Cardiac septum (tissue), 1 donor: ENCODE measurements around the gene ANAPC2. TPM values are rescaled to one million over a fixed set of nuclear protein-coding genes. Genes with fewer than 3 reads are reported as not detected.

Experiments
- DNase-seq: peaks from one replicate; pipeline ENCODE4 v3.0.0-alpha.2; 2020; ENCODE audit warnings: low spot score
- intact Hi-C: fragments of 100-400 bp; cut with DNase I; formaldehyde crosslinking; loops from one replicate; pipeline ENCODE4 v1.14.0; 2022
- total RNA-seq: library from RNA; stranded (reverse); fragmentation: NEBNext Ultra II Directional; extraction: Animal tissue kit (Norgen Biotek cat#: 25700); gene quantifications from one replicate; pipeline ENCODE4 v1.2.1, GENCODE V29; 2021
- donor health status: DM: no; HTN: no; CAD: no.

Gene ANAPC2
- total RNA-seq, 1 donor from 2014 or later, result 32.5 TPM

- intact Hi-C loops, result loop anchor here (1.0 kb wide), 1 partner anchor 107 kb away; no protein-coding TSS in a partner anchor
- DNase-seq, result no peak
Observed at GRCh38 chr9:137227853-137228505, 39.6 kb upstream of the ANAPC2 start.

- intact Hi-C loops, result loop anchor here (1.0 kb wide), 1 partner anchor 106 kb away; no protein-coding TSS in a partner anchor
- peak; percentile 90 for DNase-seq
Observed at GRCh38 chr9:137227054-137227852, 38.9 kb upstream of the ANAPC2 start, which contains the start of gene RNF224. Gene RNF224 (plus strand): TSS chr9:137227502. CDS start chr9:137228336, 834 bp downstream.

GRCh38 chr9:137226338-137227053 lies 38.1 kb upstream of the ANAPC2 start:
- DNase-seq, result no peak
- intact Hi-C loops, result loop anchor here (1.0 kb wide), 1 partner anchor 105 kb away; no protein-coding TSS in a partner anchor

GRCh38 chr9:137225699-137226331 lies 37.5 kb upstream of the ANAPC2 start:
- intact Hi-C loops, result loop anchor here (2.0 kb wide), 1 partner anchor 13 kb away; no protein-coding TSS in a partner anchor
- no peak for DNase-seq

GRCh38 chr9:137224830-137225694 lies 36.7 kb upstream of the ANAPC2 start, which contains the start of gene CYSRT1:
Gene CYSRT1 (plus strand): TSS chr9:137225174. CDS start chr9:137225622, 448 bp downstream.
- DNase-seq, result peak; percentile 72
- intact Hi-C loops, result loop anchor here (2.0 kb wide), 1 partner anchor 14 kb away; no protein-coding TSS in a partner anchor

- DNase-seq, result peak; percentile 97
- intact Hi-C loops, result loop anchor here (1.0 to 2.0 kb wide), 3 partner anchors 23 to 35 kb away; partner anchors contain the start of genes ANAPC2, NELFB, SSNA1 and TPRN
Observed at GRCh38 chr9:137223078-137223970, 35.0 kb upstream of the ANAPC2 start.

GRCh38 chr9:137222190-137223077 lies 34.1 kb upstream of the ANAPC2 start, which contains the start of gene RNF208:
Gene RNF208 (minus strand): TSS chr9:137222240. CDS start chr9:137221212, 1,028 bp downstream.
- intact Hi-C loops, result loop anchor here (1.0 to 2.0 kb wide), 3 partner anchors 22 to 34 kb away; partner anchors contain the start of genes ANAPC2, NELFB, SSNA1 and TPRN
- no peak for DNase-seq

- DNase-seq, result no peak
- intact Hi-C loops, result loop anchor here (2.0 kb wide), 2 partner anchors 21 to 33 kb away; partner anchors contain the start of genes ANAPC2, SSNA1 and TPRN
Observed at GRCh38 chr9:137221506-137222111, 33.2 kb upstream of the ANAPC2 start.

- intact Hi-C loops, result no loop called here
- no peak for DNase-seq
Observed at GRCh38 chr9:137221095-137221505, 32.7 kb upstream of the ANAPC2 start.

- no peak for DNase-seq
- intact Hi-C loops, result no loop called here
Observed at GRCh38 chr9:137220317-137221094, 32.1 kb upstream of the ANAPC2 start.

- DNase-seq, result no peak
- intact Hi-C loops, result no loop called here
Observed at GRCh38 chr9:137219757-137220316, 31.5 kb upstream of the ANAPC2 start.

GRCh38 chr9:137218754-137219271 lies 30.5 kb upstream of the ANAPC2 start:
- peak; percentile 80 for DNase-seq
- intact Hi-C loops, result no loop called here

- DNase-seq, result no peak
- intact Hi-C loops, result no loop called here
Observed at GRCh38 chr9:137218212-137218753, 29.9 kb upstream of the ANAPC2 start.
